Uterus (tissue), 2 donors: ENCODE results near the gene TBK1.

Experiments
- POLR2A ChIP-seq, 2 donors: fragments of 450-650 bp; IDR thresholded peaks; one replicate each; pipeline ENCODE4 v1.6.1; 2016; ENCODE audit warnings: antibody characterized with exemption in 2 of 2, mild to moderate bottlenecking in 1 of 2, moderate library complexity in 1 of 2
- TF ChIP-seq, protein P1 (sequence below), 4 experiments: fragments of 200-600 bp in 2 of 4; fragments of 450-650 bp in 2 of 4; sonication (generic) in 2 of 4; IDR thresholded peaks; one replicate each; pipeline ENCODE4 v1.5.1; 2016 to 2019; ENCODE audit warnings: antibody characterized with exemption in 4 of 4, mild to moderate bottlenecking in 2 of 4, moderate library complexity in 1 of 4

DNA sequence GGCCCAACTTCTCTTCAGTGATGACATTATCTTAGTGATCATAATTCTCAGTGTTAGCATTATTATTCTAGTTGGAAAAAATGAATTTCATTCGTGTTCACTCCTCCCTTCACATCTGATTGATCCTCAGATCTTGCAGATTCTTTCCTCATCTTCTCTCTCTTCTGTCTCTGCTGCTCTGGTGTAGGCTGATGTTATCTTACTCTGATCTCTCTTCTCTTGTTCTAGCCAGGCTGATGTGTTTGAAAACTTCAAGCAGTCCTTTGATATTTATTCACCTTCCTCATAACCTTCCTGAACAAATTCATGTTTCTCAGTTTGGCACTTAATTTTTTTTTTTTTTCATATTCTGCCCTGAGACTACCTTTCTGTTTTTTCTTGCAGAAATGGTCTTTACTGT is 5.6 kb upstream of the TBK1 start:
- TF ChIP-seq, protein P1, sequence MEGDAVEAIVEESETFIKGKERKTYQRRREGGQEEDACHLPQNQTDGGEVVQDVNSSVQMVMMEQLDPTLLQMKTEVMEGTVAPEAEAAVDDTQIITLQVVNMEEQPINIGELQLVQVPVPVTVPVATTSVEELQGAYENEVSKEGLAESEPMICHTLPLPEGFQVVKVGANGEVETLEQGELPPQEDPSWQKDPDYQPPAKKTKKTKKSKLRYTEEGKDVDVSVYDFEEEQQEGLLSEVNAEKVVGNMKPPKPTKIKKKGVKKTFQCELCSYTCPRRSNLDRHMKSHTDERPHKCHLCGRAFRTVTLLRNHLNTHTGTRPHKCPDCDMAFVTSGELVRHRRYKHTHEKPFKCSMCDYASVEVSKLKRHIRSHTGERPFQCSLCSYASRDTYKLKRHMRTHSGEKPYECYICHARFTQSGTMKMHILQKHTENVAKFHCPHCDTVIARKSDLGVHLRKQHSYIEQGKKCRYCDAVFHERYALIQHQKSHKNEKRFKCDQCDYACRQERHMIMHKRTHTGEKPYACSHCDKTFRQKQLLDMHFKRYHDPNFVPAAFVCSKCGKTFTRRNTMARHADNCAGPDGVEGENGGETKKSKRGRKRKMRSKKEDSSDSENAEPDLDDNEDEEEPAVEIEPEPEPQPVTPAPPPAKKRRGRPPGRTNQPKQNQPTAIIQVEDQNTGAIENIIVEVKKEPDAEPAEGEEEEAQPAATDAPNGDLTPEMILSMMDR (IDR thresholded peaks at IDR 0.05), result no peak
- no peak for TF ChIP-seq POLR2A (IDR thresholded peaks at IDR 0.05)
